ENCODE results near the gene SMIM5.
"Not testable (repeated sequence)": the region's sequence is repeated elsewhere in the genome, so short reads cannot be mapped to it uniquely, and the experiment has no call there.

SMIM5 gene

GRCh38 chr17:75592348-75593020 is 40.8 kb upstream of the SMIM5 start:
- no peaks in the 10 kb centered on the region for H3K9me2 ChIP-seq (replicated peaks; ENCODE audit: insufficient read depth, low read length)
- no peak overlapping the region for H3K9ac ChIP-seq (ENCODE audit: low read length)
- no peaks in the 10 kb centered on the region for H3K36me3 ChIP-seq (replicated peaks; ENCODE audit: insufficient read depth, low read length)
- no peak for TF ChIP-seq EZH2phosphoT487 (IDR thresholded peaks at IDR 0.05; ENCODE audit: low read length)
- no peak for TF ChIP-seq EZH2 (optimal IDR thresholded peaks at IDR 0.05; ENCODE audit: low read depth, low read length)
- no peak for TF ChIP-seq CTCF (IDR thresholded peaks at IDR 0.05; ENCODE audit: low read length)
- H3K4me3 ChIP-seq (ENCODE audit: low read length), result no peak overlapping the region
- H3F3A ChIP-seq (ENCODE audit: insufficient read depth, low read length), result no peaks in the 10 kb centered on the region
- H3K4me1 ChIP-seq (ENCODE audit: low read length), result peaks cover 4% of the 10 kb centered on the region; the same call in 1 of the 2 replicates
- no peak for DNase-seq
- no peak overlapping the region for H3K27ac ChIP-seq (ENCODE audit: low read length)
- no peaks in the 10 kb centered on the region for H4K20me1 ChIP-seq (ENCODE audit: insufficient read depth, low read length)
- no peak overlapping the region for H2AFZ ChIP-seq (ENCODE audit: low read length)
- no peak overlapping the region for H3K4me2 ChIP-seq (ENCODE audit: low read depth, low read length)
- H3K27me3 ChIP-seq (replicated peaks; ENCODE audit: insufficient read depth, low read length), result peaks cover 76% of the 10 kb centered on the region
- no peaks in the 10 kb centered on the region for H3K79me2 ChIP-seq (ENCODE audit: low read length)
- H3K9me3 ChIP-seq (replicated peaks; ENCODE audit: insufficient read depth, low read length), result no peaks in the 10 kb centered on the region

GRCh38 chr17:75593430-75593829 is 39.8 kb upstream of the SMIM5 start:
- not testable (repeated sequence) for H3K9me2 ChIP-seq (replicated peaks; ENCODE audit: insufficient read depth, low read length); H3K4me2 ChIP-seq (ENCODE audit: low read depth, low read length); H3K4me1 ChIP-seq (ENCODE audit: low read length); DNase-seq; H4K20me1 ChIP-seq (ENCODE audit: insufficient read depth, low read length); H3F3A ChIP-seq (ENCODE audit: insufficient read depth, low read length); H3K9ac ChIP-seq (ENCODE audit: low read length); H2AFZ ChIP-seq (ENCODE audit: low read length); H3K4me3 ChIP-seq (ENCODE audit: low read length); H3K27ac ChIP-seq (ENCODE audit: low read length); H3K9me3 ChIP-seq (replicated peaks; ENCODE audit: insufficient read depth, low read length); H3K79me2 ChIP-seq (ENCODE audit: low read length); H3K36me3 ChIP-seq (replicated peaks; ENCODE audit: insufficient read depth, low read length)
- H3K27me3 ChIP-seq (replicated peaks; ENCODE audit: insufficient read depth, low read length), result peaks cover 72% of the 10 kb centered on the region

- H3K9ac ChIP-seq (ENCODE audit: low read length), result no peak overlapping the region
- no peaks in the 10 kb centered on the region for H3F3A ChIP-seq (ENCODE audit: insufficient read depth, low read length)
- no peak for DNase-seq
- H3K9me2 ChIP-seq (replicated peaks; ENCODE audit: insufficient read depth, low read length), result no peaks in the 10 kb centered on the region
- H3K27me3 ChIP-seq (replicated peaks; ENCODE audit: insufficient read depth, low read length), result peaks cover 66% of the 10 kb centered on the region
- TF ChIP-seq EZH2 (optimal IDR thresholded peaks at IDR 0.05; ENCODE audit: low read depth, low read length), result no peak
- no peak for TF ChIP-seq EZH2phosphoT487 (IDR thresholded peaks at IDR 0.05; ENCODE audit: low read length)
- TF ChIP-seq CTCF (IDR thresholded peaks at IDR 0.05; ENCODE audit: low read length), result peak; percentile 27
- no peaks in the 10 kb centered on the region for H3K36me3 ChIP-seq (replicated peaks; ENCODE audit: insufficient read depth, low read length)
- no peak overlapping the region for H3K4me2 ChIP-seq (ENCODE audit: low read depth, low read length)
- no peak overlapping the region for H2AFZ ChIP-seq (ENCODE audit: low read length)
- no peaks in the 10 kb centered on the region for H3K9me3 ChIP-seq (replicated peaks; ENCODE audit: insufficient read depth, low read length)
- H4K20me1 ChIP-seq (ENCODE audit: insufficient read depth, low read length), result no peaks in the 10 kb centered on the region
- H3K79me2 ChIP-seq (ENCODE audit: low read length), result no peaks in the 10 kb centered on the region
- H3K4me3 ChIP-seq (ENCODE audit: low read length), result no peak overlapping the region
- no peaks in the 10 kb centered on the region for H3K4me1 ChIP-seq (ENCODE audit: low read length)
- H3K27ac ChIP-seq (ENCODE audit: low read length), result no peak overlapping the region
Measured at GRCh38 chr17:75594499-75595283, 38.5 kb upstream of the SMIM5 start.

Data from MM.1S (cell line).